HepG2 (cell line): Measurements from ENCODE around the gene SRC. TPM values are rescaled to one million over a fixed set of nuclear protein-coding genes. Genes with fewer than 3 reads are reported as not detected.

Experiments used
- CREBL2 ChIP-seq: sonication (generic); formaldehyde crosslinking; IDR thresholded peaks from 2 replicates; pipeline ENCODE4 v1.8.1; 2023; ENCODE audit warnings: missing genetic modification reagents, mild to moderate bottlenecking, borderline replicate concordance
- FOXP4 ChIP-seq: sonication (generic); formaldehyde crosslinking; IDR thresholded peaks from 2 replicates; pipeline ENCODE4 v1.4.0; 2020; ENCODE audit warnings: missing genetic modification reagents
- PCBP2 ChIP-seq: fragments of 200-400 bp; formaldehyde crosslinking; optimal IDR thresholded peaks from 2 replicates; pipeline ENCODE3; 2018; ENCODE audit warnings: low read length, low read depth; ENCODE audit not compliant: poor library complexity, severe bottlenecking
- SOX13 ChIP-seq, 3 experiments: fragments of 450-650 bp in 1 of 3; sonication (generic) in 1 of 3; formaldehyde crosslinking in 1 of 3; IDR thresholded peaks in 2 of 3; conservative IDR thresholded peaks in 1 of 3; 2 replicates each; pipeline versions ENCODE4 v1.5.0 to v1.6.1; 2016 to 2020; ENCODE audit warnings: antibody characterized with exemption in 1 of 3, mild to moderate bottlenecking in 1 of 3, missing compliant biosample characterization in 1 of 3, missing genetic modification reagents in 1 of 3, moderate library complexity in 1 of 3
- TBL1XR1 ChIP-seq: fragments of 150-350 bp; IDR thresholded peaks from 2 replicates; pipeline ENCODE4 v1.6.1; 2014; ENCODE audit warnings: borderline replicate concordance, low read length; ENCODE audit not compliant: partially characterized antibody
- TFDP2 ChIP-seq: sonication (generic); formaldehyde crosslinking; IDR thresholded peaks from 2 replicates; pipeline ENCODE4 v1.4.0; 2020; ENCODE audit warnings: missing genetic modification reagents
- TOE1 ChIP-seq: sonication (generic); formaldehyde crosslinking; IDR thresholded peaks from 2 replicates; pipeline ENCODE4 v1.4.0; 2020; ENCODE audit warnings: mild to moderate bottlenecking, missing genetic modification reagents
- U2AF2 ChIP-seq: fragments of 200-400 bp; formaldehyde crosslinking; IDR thresholded peaks from 2 replicates; pipeline ENCODE4 v1.6.1; 2017; ENCODE audit warnings: low read depth, mild to moderate bottlenecking, low read length
- YEATS2 ChIP-seq: sonication (generic); formaldehyde crosslinking; IDR thresholded peaks from 2 replicates; pipeline ENCODE4 v1.4.0; 2020; ENCODE audit warnings: missing genetic modification reagents, borderline replicate concordance
- ZFP90 ChIP-seq: sonication (generic); formaldehyde crosslinking; IDR thresholded peaks from 2 replicates; pipeline ENCODE4 v1.8.0; 2022; ENCODE audit warnings: missing genetic modification reagents, mild to moderate bottlenecking, inconsistent platforms, borderline replicate concordance
- ZNF101 ChIP-seq: sonication (generic); formaldehyde crosslinking; IDR thresholded peaks from 2 replicates; pipeline ENCODE4 v1.4.0; 2020; ENCODE audit warnings: mild to moderate bottlenecking, low read depth, missing genetic modification reagents, borderline replicate concordance
- ZNF17 ChIP-seq: sonication (generic); formaldehyde crosslinking; IDR thresholded peaks from 2 replicates; pipeline ENCODE4 v1.5.0; 2020; ENCODE audit warnings: mild to moderate bottlenecking, missing genetic modification reagents
- ZNF207 ChIP-seq: fragments of 450-650 bp; IDR thresholded peaks from 2 replicates; pipeline ENCODE4 v1.6.1; 2016; ENCODE audit warnings: antibody characterized with exemption, borderline replicate concordance
- ZNF232 ChIP-seq: sonication (generic); formaldehyde crosslinking; IDR thresholded peaks from 2 replicates; pipeline ENCODE4 v1.4.0; 2020; ENCODE audit warnings: missing genetic modification reagents, borderline replicate concordance
- ZNF280B ChIP-seq: sonication (generic); formaldehyde crosslinking; IDR thresholded peaks from 2 replicates; pipeline ENCODE4 v1.5.0; 2020; ENCODE audit warnings: missing genetic modification reagents, mild to moderate bottlenecking, borderline replicate concordance
- ZNF512 ChIP-seq: sonication (generic); formaldehyde crosslinking; IDR thresholded peaks from 2 replicates; pipeline ENCODE4 v1.4.0; 2020; ENCODE audit warnings: mild to moderate bottlenecking, missing genetic modification reagents
- ZNF773 ChIP-seq: sonication (generic); formaldehyde crosslinking; IDR thresholded peaks from 2 replicates; pipeline ENCODE4 v1.4.0; 2020; ENCODE audit warnings: missing genetic modification reagents, borderline replicate concordance
- ZNF790 ChIP-seq: sonication (generic); formaldehyde crosslinking; IDR thresholded peaks from 2 replicates; pipeline ENCODE4 v1.8.0; 2022; ENCODE audit warnings: missing genetic modification reagents, mild to moderate bottlenecking, borderline replicate concordance
- ZSCAN22 ChIP-seq: sonication (generic); formaldehyde crosslinking; IDR thresholded peaks from 2 replicates; pipeline ENCODE4 v1.4.0; 2020; ENCODE audit warnings: mild to moderate bottlenecking, missing genetic modification reagents
- polyA plus RNA-seq, 8 experiments: library from polyadenylated mRNA; depleted of rRNA in 3 of 8; stranded (reverse) in 7 of 8; unstranded in 1 of 8; fragments of >200 nt; fragmentation: Illumina TruSeq in 4 of 8; extraction: Trizol in 4 of 8; gene quantifications; 2 replicates each; pipeline versions ENCODE4 v1.2.1 to v1.2.3, GENCODE V29; 2011 to 2016; ENCODE audit warnings: low read depth in 4 of 8, missing spikeins in 1 of 8, mixed read lengths in 1 of 8; ENCODE audit not compliant: insufficient read depth in 1 of 8
- total RNA-seq, 5 experiments: library from RNA; depleted of rRNA; stranded (reverse); fragments of >200 nt; fragmentation: Illumina TruSeq; extraction: Trizol; gene quantifications; 2 replicates each; pipeline ENCODE4 v1.2.3, GENCODE V29; 2016; ENCODE audit warnings: low read depth in 1 of 5

The SRC gene
- total and polyA plus RNA-seq, 2 of the 13 experiments (the other 11 are each of a cell fraction or from before 2014, with no cell fraction given), result 54.7 to 192 TPM

- TF ChIP-seq CREBL2 (CRISPR knock-in tag), result peak; percentile 65; the same call in 1 of the 2 replicates
- TF ChIP-seq ZNF101 (CRISPR knock-in tag), result peak; percentile 83; the same call in 1 of the 2 replicates
- 0 out of 2 replicates have a peak, but pooled peaks have one; percentile 8 for TF ChIP-seq U2AF2
- peak; percentile 95; the same call in 1 of the 2 replicates for TF ChIP-seq ZFP90 (CRISPR knock-in tag)
- TF ChIP-seq ZSCAN22 (CRISPR knock-in tag), result no peak
- TF ChIP-seq ZNF207, result no peak
- peak; percentile 96 for TF ChIP-seq ZNF280B (CRISPR knock-in tag)
- peak; percentile 98 for TF ChIP-seq ZNF232 (CRISPR knock-in tag)
- no peak for TF ChIP-seq ZNF512
- TF ChIP-seq ZNF17 (CRISPR knock-in tag), result no peak
- TF ChIP-seq TOE1, result peak; percentile 88; the same call in 1 of the 2 replicates
- TF ChIP-seq TFDP2 (CRISPR knock-in tag), result peak; percentile 95
- no peak for TF ChIP-seq TBL1XR1
- TF ChIP-seq ZNF790 (CRISPR knock-in tag), result peak; percentile 93; the same call in 1 of the 2 replicates
- TF ChIP-seq YEATS2 (CRISPR knock-in tag), result no peak
- no peak for TF ChIP-seq SOX13 (IDR thresholded peaks at IDR 0.05)
- TF ChIP-seq SOX13 (CRISPR knock-in tag; conservative IDR thresholded peaks at IDR 0.05 in 1 of 2, IDR thresholded peaks at IDR 0.05 in 1 of 2), result no peak; a peak in 1 of 4 replicates
- no peak for TF ChIP-seq PCBP2
- peak; percentile 99; the same call in 1 of the 2 replicates for TF ChIP-seq ZNF773 (CRISPR knock-in tag)
- 0 out of 2 replicates have a peak, but pooled peaks have one; percentile 28 for TF ChIP-seq FOXP4 (CRISPR knock-in tag)
Observed at GRCh38 chr20:37406010-37406998, 60.4 kb downstream of the SRC start (continued).
